Mammary microvascular endothelial cell (primary cell): Measurements from ENCODE around the gene RFTN2. TPM values are rescaled to one million over a fixed set of nuclear protein-coding genes. Genes with fewer than 3 reads are reported as not detected.

ENCODE experiments used
- total RNA-seq: library from RNA; depleted of rRNA; stranded (reverse); fragments of >200 nt; gene quantifications from 2 replicates; pipeline ENCODE4 v1.2.3, GENCODE V29; 2015

RFTN2 gene
- 2.4 and 4.4 TPM in 2 replicates for total RNA-seq

GRCh38 chr2:197675246-197675645, at the start of gene RFTN2:
Gene RFTN2 (minus strand): TSS chr2:197675587. CDS start chr2:197675458, 129 bp downstream.

GRCh38 chr2:197705121-197705911, 29.9 kb upstream of the RFTN2 start, which contains the start of gene MARS2:
Gene MARS2 (plus strand): TSS chr2:197705369. CDS start chr2:197705406, 37 bp downstream.

Other genes with a start within 250 kb of the RFTN2 start
- 120 and 136 TPM in 2 replicates for gene SF3B1, start 240.6 kb downstream of the RFTN2 start, total RNA-seq
- gene COQ10B, start 222.0 kb downstream of the RFTN2 start, total RNA-seq = 23.5 and 26.3 TPM in 2 replicates
- 195 and 227 TPM in 2 replicates for gene HSPD1, start 175.7 kb downstream of the RFTN2 start, total RNA-seq
- 196 and 234 TPM in 2 replicates for gene HSPE1, start 175.2 kb downstream of the RFTN2 start, total RNA-seq
- 27.9 and 29.4 TPM in 2 replicates for gene MOB4, start 159.5 kb downstream of the RFTN2 start, total RNA-seq
- gene MARS2, start 29.8 kb upstream of the RFTN2 start, total RNA-seq = 6.6 TPM in 2 replicates
- gene BOLL, start 109.7 kb upstream of the RFTN2 start, total RNA-seq = not detected in 2 replicates
- 2.0 and 3.2 TPM in 2 replicates for gene PLCL1, start 129.0 kb upstream of the RFTN2 start, total RNA-seq